H1 (cell line): ENCODE measurements around the gene FLT4.

Experiments used
- ATF2 ChIP-seq: IDR thresholded peaks from 2 replicates; pipeline ENCODE4 v1.6.1; 2012; ENCODE audit warnings: low read length, inconsistent platforms
- CTCF ChIP-seq, 3 experiments: IDR thresholded peaks; 1 replicate in 2 of 3; 2 replicates in 1 of 3; pipeline versions ENCODE4 v1.5.1 to v1.6.1; 2011; ENCODE audit warnings: low read length in 3 of 3, mild to moderate bottlenecking in 3 of 3, inconsistent platforms in 2 of 3, low read depth in 1 of 3, moderate library complexity in 1 of 3; ENCODE audit not compliant: insufficient read depth in 1 of 3; ENCODE audit errors: control extremely low read depth in 1 of 3
- JUND ChIP-seq: IDR thresholded peaks from 2 replicates; pipeline ENCODE4 v1.6.1; 2011; ENCODE audit warnings: mild to moderate bottlenecking, improper control_type of control experiment, low read length
- NRF1 ChIP-seq: IDR thresholded peaks from 2 replicates; pipeline ENCODE4 v1.6.1; 2011; ENCODE audit warnings: mild to moderate bottlenecking, low read depth, low read length, improper control_type of control experiment
- POLR2A ChIP-seq, 2 experiments: IDR thresholded peaks; 1 replicate in 1 of 2; 2 replicates in 1 of 2; pipeline ENCODE4 v1.6.1; 2011; ENCODE audit warnings: low read depth in 2 of 2, low read length in 2 of 2, mild to moderate bottlenecking in 2 of 2; ENCODE audit errors: control extremely low read depth in 1 of 2
- POLR2AphosphoS5 ChIP-seq: IDR thresholded peaks from 2 replicates; pipeline ENCODE4 v1.6.1; 2011; ENCODE audit warnings: low read depth, low read length
- SIN3A ChIP-seq, 2 experiments: IDR thresholded peaks in 1 of 2; conservative IDR thresholded peaks in 1 of 2; 2 replicates each; pipeline ENCODE4 v1.6.1; 2011 to 2012; ENCODE audit warnings: low read length in 2 of 2, improper control_type of control experiment in 1 of 2, low read depth in 1 of 2, mild to moderate bottlenecking in 1 of 2
- USF2 ChIP-seq: IDR thresholded peaks from 2 replicates; pipeline ENCODE4 v1.6.1; 2011; ENCODE audit warnings: low read length, improper control_type of control experiment

GRCh38 chr5:180691046-180691445 lies 41.6 kb upstream of the FLT4 start:
- TF ChIP-seq USF2 (no peak), NRF1 (no peak), CTCF (IDR thresholded peaks at IDR 0.05; ENCODE audit: control extremely low read depth in 1 of 3, insufficient read depth in 1 of 3, low read depth in 1 of 3, low read length in 3 of 3) (no peak), ATF2 (no peak), JUND (no peak), POLR2AphosphoS5 (no peak), POLR2A (IDR thresholded peaks at IDR 0.05; ENCODE audit: control extremely low read depth in 1 of 2, low read depth in 2 of 2, low read length in 2 of 2) (no peak), SIN3A (conservative IDR thresholded peaks at IDR 0.05 in 1 of 2, IDR thresholded peaks at IDR 0.05 in 1 of 2; ENCODE audit: low read depth in 1 of 2, low read length in 2 of 2) (no peak)
